Measurements from ENCODE around the gene HLA-F.

HLA-F gene

GRCh38 chr6:29726571-29727194 lies 3.4 kb downstream of the HLA-F start:
- no peaks in the 10 kb centered on the region for H3K79me2 ChIP-seq (ENCODE audit: insufficient read depth, low read length)
- no peaks in the 10 kb centered on the region for H3K4me1 ChIP-seq (ENCODE audit: insufficient read depth, low read length)
- peaks cover 8% of the 10 kb centered on the region for H3K27me3 ChIP-seq (ENCODE audit: insufficient read depth, low read length, poor library complexity)

GRCh38 chr6:29727637-29728036 lies 4.4 kb downstream of the HLA-F start:
- Histone ChIP-seq H3K9ac (ENCODE audit: low read depth, low read length) (no peak overlapping the region), H3K36me3 (ENCODE audit: insufficient read depth, low read length) (no peaks in the 10 kb centered on the region), H3K27me3 (ENCODE audit: insufficient read depth, low read length, poor library complexity) (peaks cover 7% of the 10 kb centered on the region), H3K4me3 (ENCODE audit: low read depth in 1 of 2, low read length in 2 of 2) (no peak overlapping the region), H3K27ac (ENCODE audit: low read length) (no peak overlapping the region), H3K4me1 (ENCODE audit: insufficient read depth, low read length) (no peaks in the 10 kb centered on the region), H4K20me1 (ENCODE audit: insufficient read depth, low read length) (no peaks in the 10 kb centered on the region), H3K79me2 (ENCODE audit: insufficient read depth, low read length) (no peaks in the 10 kb centered on the region), H3K9me3 (ENCODE audit: insufficient read depth, low read length, severe bottlenecking) (no peaks in the 10 kb centered on the region), H2AFZ (ENCODE audit: low read depth, low read length) (no peak overlapping the region), H3K4me2 (ENCODE audit: insufficient read depth, low read length) (no peak overlapping the region)
- TF ChIP-seq CTCF (IDR thresholded peaks at IDR 0.05; ENCODE audit: borderline replicate concordance, extremely low read depth, low read length, poor library complexity, severe bottlenecking) (no peak), EZH2 (IDR thresholded peaks at IDR 0.05; ENCODE audit: borderline replicate concordance, low read depth, low read length, severe bottlenecking) (no peak)
- DNase-seq = no peak
- no peak for ATAC-seq (ENCODE audit: insufficient read depth, low read depth)

More at GRCh38 chr6:29726571-29727194, 3.4 kb downstream of the HLA-F start:
- no peak overlapping the region for H3K4me3 ChIP-seq (ENCODE audit: low read depth in 1 of 2, low read length in 2 of 2)
- H3K27ac ChIP-seq (ENCODE audit: low read length) = no peak overlapping the region
- DNase-seq (no peak), ATAC-seq (ENCODE audit: insufficient read depth, low read depth) (no peak)
- H4K20me1 ChIP-seq (ENCODE audit: insufficient read depth, low read length) = no peaks in the 10 kb centered on the region
- no peaks in the 10 kb centered on the region for H3K9me3 ChIP-seq (ENCODE audit: insufficient read depth, low read length, severe bottlenecking)
- no peak overlapping the region for H3K4me2 ChIP-seq (ENCODE audit: insufficient read depth, low read length)
- no peaks in the 10 kb centered on the region for H3K36me3 ChIP-seq (ENCODE audit: insufficient read depth, low read length)
- no peak overlapping the region for H3K9ac ChIP-seq (ENCODE audit: low read depth, low read length)
- TF ChIP-seq CTCF (IDR thresholded peaks at IDR 0.05; ENCODE audit: borderline replicate concordance, extremely low read depth, low read length, poor library complexity, severe bottlenecking) (no peak), EZH2 (IDR thresholded peaks at IDR 0.05; ENCODE audit: borderline replicate concordance, low read depth, low read length, severe bottlenecking) (no peak)
- no peak overlapping the region for H2AFZ ChIP-seq (ENCODE audit: low read depth, low read length)

- no peaks in the 10 kb centered on the region for H3K4me1 ChIP-seq (ENCODE audit: insufficient read depth, low read length)
- DNase-seq (no peak), ATAC-seq (ENCODE audit: insufficient read depth, low read depth) (no peak)
- H3K27ac ChIP-seq (ENCODE audit: low read length) = no peak overlapping the region
- no peaks in the 10 kb centered on the region for H3K9me3 ChIP-seq (ENCODE audit: insufficient read depth, low read length, severe bottlenecking)
- H2AFZ ChIP-seq (ENCODE audit: low read depth, low read length) = no peak overlapping the region
- no peaks in the 10 kb centered on the region for H3K36me3 ChIP-seq (ENCODE audit: insufficient read depth, low read length)
- H3K27me3 ChIP-seq (ENCODE audit: insufficient read depth, low read length, poor library complexity) = peaks cover 7% of the 10 kb centered on the region
- no peak overlapping the region for H3K9ac ChIP-seq (ENCODE audit: low read depth, low read length)
- no peaks in the 10 kb centered on the region for H3K79me2 ChIP-seq (ENCODE audit: insufficient read depth, low read length)
- no peak for TF ChIP-seq CTCF (IDR thresholded peaks at IDR 0.05; ENCODE audit: borderline replicate concordance, extremely low read depth, low read length, poor library complexity, severe bottlenecking)
- no peaks in the 10 kb centered on the region for H4K20me1 ChIP-seq (ENCODE audit: insufficient read depth, low read length)
- no peak overlapping the region for H3K4me2 ChIP-seq (ENCODE audit: insufficient read depth, low read length)
- no peak overlapping the region for H3K4me3 ChIP-seq (ENCODE audit: low read depth in 1 of 2, low read length in 2 of 2)
Observed at GRCh38 chr6:29728173-29728874, 5.1 kb downstream of the HLA-F start.

Measured in DND-41 (cell line).